Measurements from ENCODE around the gene NDUFA6.

Gene NDUFA6

GRCh38 chr22:42070517-42071422 lies 19.8 kb downstream of the NDUFA6 start, which contains the start of gene NAGA:
NAGA (minus strand) TSS chr22:42070812; CDS start chr22:42070297, 515 bp downstream.
- DNase-seq, result peak; percentile 99

GRCh38 chr22:42069801-42070516 lies 20.6 kb downstream of the NDUFA6 start:
- DNase-seq, result no peak

- DNase-seq, result no peak
Measured at GRCh38 chr22:42068291-42068690, 22.3 kb downstream of the NDUFA6 start.

- DNase-seq, result no peak
Measured at GRCh38 chr22:42067671-42068251, 22.8 kb downstream of the NDUFA6 start.

- no peak for DNase-seq
Measured at GRCh38 chr22:42066937-42067336, 23.6 kb downstream of the NDUFA6 start.

- DNase-seq, result peak; percentile 15
Measured at GRCh38 chr22:42066126-42066761, 24.3 kb downstream of the NDUFA6 start.

- DNase-seq, result no peak
Measured at GRCh38 chr22:42065438-42066125, 25.0 kb downstream of the NDUFA6 start.

- DNase-seq, result no peak
Measured at GRCh38 chr22:42064629-42065028, 25.9 kb downstream of the NDUFA6 start.

- DNase-seq, result no peak
Measured at GRCh38 chr22:42062506-42063170, 27.9 kb downstream of the NDUFA6 start.

- no peak for DNase-seq
Measured at GRCh38 chr22:42061041-42061440, 29.5 kb downstream of the NDUFA6 start.

- no peak for DNase-seq
Measured at GRCh38 chr22:42060489-42060888, 30.1 kb downstream of the NDUFA6 start.

- no peak for DNase-seq
Measured at GRCh38 chr22:42056757-42057511, 33.6 kb downstream of the NDUFA6 start.

GRCh38 chr22:42052765-42053164 lies 37.8 kb downstream of the NDUFA6 start:
- DNase-seq, result no peak

GRCh38 chr22:42050641-42051180 lies 39.9 kb downstream of the NDUFA6 start:
- DNase-seq, result no peak

GRCh38 chr22:42041784-42042183 lies 48.8 kb downstream of the NDUFA6 start:
- DNase-seq, result no peak

GRCh38 chr22:42039271-42039670 lies 51.3 kb downstream of the NDUFA6 start:
- DNase-seq, result no peak
